ENCODE results near the gene ZNF740. TPM values are rescaled to one million over a fixed set of nuclear protein-coding genes. Genes with fewer than 3 reads are reported as not detected.

The ZNF740 gene, protein sequence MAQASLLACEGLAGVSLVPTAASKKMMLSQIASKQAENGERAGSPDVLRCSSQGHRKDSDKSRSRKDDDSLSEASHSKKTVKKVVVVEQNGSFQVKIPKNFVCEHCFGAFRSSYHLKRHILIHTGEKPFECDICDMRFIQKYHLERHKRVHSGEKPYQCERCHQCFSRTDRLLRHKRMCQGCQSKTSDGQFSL
- 47.6 TPM for total RNA-seq (ENCODE audit: unreplicated experiment)
- long read RNA-seq, full-length matches to known transcripts: 1 of 1 reads
- long read RNA-seq, partial matches to known transcripts: 0 of 1 reads
- long read RNA-seq, other reads (novel, unspliced or antisense): 0 of 1 reads

DNA sequence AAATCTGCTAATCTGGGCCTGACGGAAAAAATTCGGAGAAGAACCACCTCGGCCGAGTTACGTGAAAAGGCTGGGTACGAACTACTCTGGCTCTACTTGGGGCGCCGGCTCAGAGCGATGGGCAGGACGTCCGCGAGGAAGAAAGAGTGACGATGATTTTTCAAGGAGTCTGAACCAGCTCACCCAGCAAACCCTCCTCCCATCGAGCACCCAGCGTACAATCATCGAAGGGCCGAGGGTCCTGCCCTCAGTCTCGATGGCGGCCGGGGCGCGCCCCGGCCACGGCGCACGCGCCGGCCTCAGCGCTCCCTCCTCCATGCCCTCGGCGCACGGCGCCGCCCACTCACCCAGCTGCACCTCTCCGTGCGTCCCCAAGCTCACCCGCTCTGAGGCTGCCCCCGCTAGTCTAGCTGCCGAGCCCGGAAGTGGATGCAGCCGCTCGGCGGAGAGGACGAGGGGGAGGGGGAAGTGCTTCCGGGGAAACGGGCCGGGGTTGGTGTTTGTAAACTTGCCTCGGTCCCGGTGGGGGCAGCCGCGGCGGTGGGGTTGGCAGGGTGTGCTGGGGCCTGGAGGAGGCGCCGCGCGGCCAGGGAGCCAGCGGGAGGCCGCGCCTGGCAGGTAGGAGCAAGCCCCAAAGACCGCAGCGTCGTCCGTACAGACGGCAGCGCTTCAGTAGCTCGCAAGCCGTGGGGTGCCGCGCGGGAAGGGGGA is at the start of gene ZNF740, which contains the start of gene CSAD:
TSS of gene ZNF740 (plus strand) at position 503 of the 711 bp plus-strand sequence. CDS start 1,262 bp downstream, outside the sequence.
TSS of gene CSAD (minus strand) at position 706 of the 711 bp plus-strand sequence. CDS start 7,455 bp downstream, outside the sequence.
- peaks cover 35% of the 10 kb centered on the region for H3K36me3 Mint-ChIP-seq (ENCODE audit: low read depth, unreplicated experiment)
- H3K27me3 Mint-ChIP-seq (ENCODE audit: unreplicated experiment): peaks cover 13% of the 10 kb centered on the region
- H3K4me3 Mint-ChIP-seq (ENCODE audit: unreplicated experiment): peak within 1 kb of the TSS; percentile 97
- DNase-seq (ENCODE audit: low spot score): peak; percentile 90
- peaks cover 41% of the 10 kb centered on the region for H3K4me1 Mint-ChIP-seq (ENCODE audit: unreplicated experiment)
- TF ChIP-seq, protein P1, sequence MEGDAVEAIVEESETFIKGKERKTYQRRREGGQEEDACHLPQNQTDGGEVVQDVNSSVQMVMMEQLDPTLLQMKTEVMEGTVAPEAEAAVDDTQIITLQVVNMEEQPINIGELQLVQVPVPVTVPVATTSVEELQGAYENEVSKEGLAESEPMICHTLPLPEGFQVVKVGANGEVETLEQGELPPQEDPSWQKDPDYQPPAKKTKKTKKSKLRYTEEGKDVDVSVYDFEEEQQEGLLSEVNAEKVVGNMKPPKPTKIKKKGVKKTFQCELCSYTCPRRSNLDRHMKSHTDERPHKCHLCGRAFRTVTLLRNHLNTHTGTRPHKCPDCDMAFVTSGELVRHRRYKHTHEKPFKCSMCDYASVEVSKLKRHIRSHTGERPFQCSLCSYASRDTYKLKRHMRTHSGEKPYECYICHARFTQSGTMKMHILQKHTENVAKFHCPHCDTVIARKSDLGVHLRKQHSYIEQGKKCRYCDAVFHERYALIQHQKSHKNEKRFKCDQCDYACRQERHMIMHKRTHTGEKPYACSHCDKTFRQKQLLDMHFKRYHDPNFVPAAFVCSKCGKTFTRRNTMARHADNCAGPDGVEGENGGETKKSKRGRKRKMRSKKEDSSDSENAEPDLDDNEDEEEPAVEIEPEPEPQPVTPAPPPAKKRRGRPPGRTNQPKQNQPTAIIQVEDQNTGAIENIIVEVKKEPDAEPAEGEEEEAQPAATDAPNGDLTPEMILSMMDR (IDR thresholded peaks at IDR 0.05; ENCODE audit: unreplicated experiment): no peak
- H3K9me3 Mint-ChIP-seq (ENCODE audit: unreplicated experiment): no peaks in the 10 kb centered on the region
- H3K27ac Mint-ChIP-seq (ENCODE audit: unreplicated experiment): peak within 1 kb of the TSS; percentile 93

DNA sequence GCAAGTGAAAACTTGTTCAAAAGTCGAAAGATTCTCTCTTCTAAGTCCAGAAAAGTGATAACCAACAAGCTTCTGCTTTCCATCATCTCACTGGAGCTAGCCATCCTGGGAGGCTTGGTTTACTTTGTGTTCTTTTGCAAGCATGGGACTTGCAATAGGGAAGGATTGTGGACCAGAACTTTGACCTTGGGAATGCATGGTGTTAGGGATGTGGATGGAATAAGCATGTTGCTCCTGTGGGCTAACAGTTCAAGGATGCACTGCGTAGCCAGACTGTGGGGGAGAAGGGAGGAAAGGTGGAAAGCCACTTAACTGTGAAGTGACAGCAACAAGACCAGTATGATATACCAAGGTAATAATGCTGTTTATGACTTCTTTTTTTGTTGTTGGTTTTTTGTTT is 48.7 kb upstream of the ZNF740 start:
- no peaks in the 10 kb centered on the region for H3K9me3 Mint-ChIP-seq (ENCODE audit: unreplicated experiment)
- no peak overlapping the region for H3K4me3 Mint-ChIP-seq (ENCODE audit: unreplicated experiment)
- peaks cover 7% of the 10 kb centered on the region for H3K27me3 Mint-ChIP-seq (ENCODE audit: unreplicated experiment)
- no peak for DNase-seq (ENCODE audit: low spot score)
- TF ChIP-seq, protein P1 (IDR thresholded peaks at IDR 0.05; ENCODE audit: unreplicated experiment): no peak
- H3K27ac Mint-ChIP-seq (ENCODE audit: unreplicated experiment): no peak overlapping the region
- peaks cover 20% of the 10 kb centered on the region for H3K4me1 Mint-ChIP-seq (ENCODE audit: unreplicated experiment)
- H3K36me3 Mint-ChIP-seq (ENCODE audit: low read depth, unreplicated experiment): no peaks in the 10 kb centered on the region

DNA sequence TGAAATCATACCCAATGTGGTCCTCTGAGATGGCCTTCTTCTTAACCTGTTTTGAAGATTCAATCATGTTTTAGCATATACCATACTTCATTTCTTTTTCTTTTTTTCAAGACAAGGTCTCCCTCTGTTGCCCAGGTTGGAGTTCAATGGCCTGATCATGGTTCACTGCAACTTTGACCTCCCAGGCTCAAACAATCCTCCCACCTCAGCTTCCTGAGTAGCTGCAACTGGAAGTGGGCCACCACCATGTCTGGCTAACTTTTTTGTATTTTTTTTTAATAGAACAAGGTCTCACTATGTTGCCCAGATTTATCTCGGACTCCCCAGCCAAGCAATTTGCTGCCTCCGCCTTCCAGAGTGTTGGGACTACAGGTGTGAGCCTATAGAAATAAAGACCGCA is 46.8 kb upstream of the ZNF740 start:
- H3K9me3 Mint-ChIP-seq (ENCODE audit: unreplicated experiment): peaks cover 5% of the 10 kb centered on the region
- peaks cover 7% of the 10 kb centered on the region for H3K27me3 Mint-ChIP-seq (ENCODE audit: unreplicated experiment)
- DNase-seq (ENCODE audit: low spot score): no peak
- peaks cover 14% of the 10 kb centered on the region for H3K4me1 Mint-ChIP-seq (ENCODE audit: unreplicated experiment)
- H3K4me3 Mint-ChIP-seq (ENCODE audit: unreplicated experiment): no peak overlapping the region
- no peak overlapping the region for H3K27ac Mint-ChIP-seq (ENCODE audit: unreplicated experiment)
- no peaks in the 10 kb centered on the region for H3K36me3 Mint-ChIP-seq (ENCODE audit: low read depth, unreplicated experiment)
- TF ChIP-seq, protein P1 (IDR thresholded peaks at IDR 0.05; ENCODE audit: unreplicated experiment): no peak

DNA sequence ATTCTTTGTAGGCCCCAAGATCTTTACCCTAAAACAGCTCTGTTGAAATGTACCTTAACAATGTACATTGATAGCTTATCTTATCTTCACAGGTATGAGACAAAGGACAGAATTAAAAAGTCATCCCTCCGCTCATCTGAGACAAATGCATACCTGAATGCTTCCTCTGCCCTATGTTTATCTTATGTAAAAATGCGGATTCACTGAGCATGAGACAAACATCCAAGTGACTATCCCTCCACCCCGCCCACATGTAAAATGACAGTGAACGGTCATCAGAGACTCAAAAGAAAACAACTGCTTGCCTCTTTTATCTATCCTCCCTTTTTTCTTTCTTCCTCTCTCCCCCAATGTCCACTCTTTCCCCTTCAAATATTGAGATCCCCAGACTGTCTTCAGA is 37.2 kb upstream of the ZNF740 start:
- no peak overlapping the region for H3K27ac Mint-ChIP-seq (ENCODE audit: unreplicated experiment)
- TF ChIP-seq, protein P1 (IDR thresholded peaks at IDR 0.05; ENCODE audit: unreplicated experiment): no peak
- H3K9me3 Mint-ChIP-seq (ENCODE audit: unreplicated experiment): no peaks in the 10 kb centered on the region
- H3K36me3 Mint-ChIP-seq (ENCODE audit: low read depth, unreplicated experiment): no peaks in the 10 kb centered on the region
- DNase-seq (ENCODE audit: low spot score): no peak
- peaks cover 3% of the 10 kb centered on the region for H3K4me1 Mint-ChIP-seq (ENCODE audit: unreplicated experiment)
- H3K4me3 Mint-ChIP-seq (ENCODE audit: unreplicated experiment): no peak overlapping the region
- peaks cover 2% of the 10 kb centered on the region for H3K27me3 Mint-ChIP-seq (ENCODE audit: unreplicated experiment)
